PFSK-1 (cell line): Measurements from ENCODE around the gene ADGRF1.

Experiments
- FOXP2 ChIP-seq: optimal IDR thresholded peaks from 2 replicates; pipeline ENCODE3; 2011; ENCODE audit warnings: borderline replicate concordance, control low read depth, inconsistent platforms; ENCODE audit not compliant: insufficient read depth; ENCODE audit errors: extremely low read length, extremely low read depth
- POLR2AphosphoS5 ChIP-seq: IDR thresholded peaks from 2 replicates; pipeline ENCODE4 v1.6.1; 2012; ENCODE audit warnings: low read depth, mild to moderate bottlenecking, control low read depth, low read length, moderate library complexity
- REST ChIP-seq, 2 experiments: IDR thresholded peaks; 2 replicates each; pipeline versions ENCODE4 v1.6.1 to v1.8.0; 2011 to 2012; ENCODE audit warnings: low read depth in 2 of 2, low read length in 2 of 2, control low read depth in 1 of 2, inconsistent platforms in 1 of 2, mild to moderate bottlenecking in 1 of 2, moderate library complexity in 1 of 2; ENCODE audit not compliant: insufficient read depth in 1 of 2
- SIN3A ChIP-seq: IDR thresholded peaks from 2 replicates; pipeline ENCODE4 v1.6.1; 2012; ENCODE audit warnings: mild to moderate bottlenecking, low read length, moderate library complexity, borderline replicate concordance; ENCODE audit not compliant: insufficient read depth
- TAF1 ChIP-seq: IDR thresholded peaks from 2 replicates; pipeline ENCODE4 v1.6.1; 2012; ENCODE audit warnings: low read length, control low read depth, borderline replicate concordance; ENCODE audit not compliant: insufficient read depth

Gene ADGRF1

DNA sequence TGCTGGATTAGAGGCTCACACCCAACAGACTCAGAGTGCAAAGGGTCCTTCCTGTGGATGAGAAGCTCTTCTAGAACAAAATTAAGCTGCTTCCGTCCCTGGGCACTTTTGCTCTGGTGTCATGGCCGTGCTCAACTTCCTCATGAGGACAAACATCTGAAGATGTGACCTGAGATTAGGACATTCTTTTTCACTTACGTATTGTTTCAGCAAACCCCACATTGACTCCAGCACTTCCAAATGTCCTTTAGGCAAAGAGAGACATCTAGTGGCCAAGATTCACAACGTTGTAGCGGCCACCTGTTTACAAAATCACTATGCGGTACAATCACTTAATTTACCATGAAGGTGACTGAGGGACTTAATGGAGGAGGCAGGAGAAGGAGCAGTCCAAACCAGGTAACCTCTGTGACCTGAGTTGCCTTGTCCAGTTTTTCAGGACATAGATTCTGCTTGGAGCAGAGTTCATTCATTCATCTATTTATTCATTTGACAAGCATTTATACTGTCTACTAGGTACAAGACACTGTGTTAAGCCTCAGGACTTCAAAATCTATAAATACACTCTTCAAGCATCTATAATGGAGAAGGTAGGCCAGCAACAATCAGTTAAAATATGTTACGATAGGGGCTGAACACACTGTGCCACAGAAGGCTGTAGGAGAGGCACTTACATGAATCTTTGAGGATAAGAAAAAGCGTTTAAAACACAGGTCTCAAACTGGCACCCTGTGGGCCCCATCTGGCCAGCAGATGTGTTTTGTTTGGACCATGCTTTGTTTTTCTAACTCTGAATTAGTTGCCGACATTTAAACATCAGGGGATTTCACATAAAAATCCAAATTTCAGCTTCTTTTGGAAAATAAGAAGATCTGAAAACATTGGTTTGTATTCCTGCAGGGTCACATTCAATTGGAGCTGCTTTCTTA, 5.6 kb upstream of the ADGRF1 start:
- TF ChIP-seq TAF1 (no peak), POLR2AphosphoS5 (no peak), REST (IDR thresholded peaks at IDR 0.05; ENCODE audit: insufficient read depth in 1 of 2, low read depth in 2 of 2, low read length in 2 of 2) (no peak), FOXP2 (no peak), SIN3A (no peak)

- no peak for TF ChIP-seq TAF1
- no peak for TF ChIP-seq SIN3A
- no peak for TF ChIP-seq POLR2AphosphoS5
- TF ChIP-seq FOXP2 = no peak
- TF ChIP-seq REST (IDR thresholded peaks at IDR 0.05; ENCODE audit: insufficient read depth in 1 of 2, low read depth in 2 of 2, low read length in 2 of 2) = no peak
Observed at GRCh38 chr6:47047097-47047478, 5.0 kb upstream of the ADGRF1 start.

DNA sequence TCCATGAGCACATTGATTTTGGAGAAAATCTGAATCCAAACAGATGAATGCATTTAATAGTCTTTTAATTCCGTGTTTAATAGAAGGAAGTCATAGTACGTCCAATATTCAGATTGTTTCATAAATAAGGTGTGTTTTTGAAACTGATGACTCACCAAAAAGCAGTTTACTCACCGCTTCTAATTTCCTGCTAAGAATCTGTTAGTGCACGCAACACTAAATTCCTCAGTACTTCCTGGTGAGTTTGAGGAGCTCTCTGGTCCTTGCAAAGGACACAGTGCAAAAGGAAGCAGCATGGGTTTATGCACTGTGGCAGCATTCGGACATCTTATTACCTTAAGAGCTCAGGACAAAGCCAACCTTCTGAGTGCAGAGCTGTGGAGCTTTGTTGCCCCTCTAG, 2.3 kb upstream of the ADGRF1 start:
- no peak for TF ChIP-seq FOXP2
- no peak for TF ChIP-seq SIN3A
- TF ChIP-seq POLR2AphosphoS5 = no peak
- no peak for TF ChIP-seq TAF1
- no peak for TF ChIP-seq REST (IDR thresholded peaks at IDR 0.05; ENCODE audit: insufficient read depth in 1 of 2, low read depth in 2 of 2, low read length in 2 of 2)

DNA sequence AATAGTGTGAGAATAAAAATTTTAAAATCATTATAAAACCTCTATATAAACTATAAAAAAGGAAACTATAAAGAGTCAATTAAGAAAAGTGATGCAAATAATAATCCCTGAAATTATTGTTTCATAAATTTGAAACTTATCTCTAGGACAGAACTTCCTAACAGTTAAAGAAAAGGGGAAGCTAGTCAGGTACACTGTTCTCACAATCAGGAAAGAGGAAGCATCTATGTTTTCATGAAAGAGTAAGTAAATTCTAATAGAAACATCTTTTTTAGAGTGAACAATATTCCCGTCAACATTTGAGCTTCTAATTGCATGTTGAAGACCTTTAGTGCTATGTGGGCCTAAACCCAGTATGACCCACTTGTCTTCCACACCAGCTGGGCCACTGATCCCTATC, 1.2 kb upstream of the ADGRF1 start:
- TF ChIP-seq POLR2AphosphoS5 = no peak
- TF ChIP-seq SIN3A = no peak
- TF ChIP-seq REST (IDR thresholded peaks at IDR 0.05; ENCODE audit: insufficient read depth in 1 of 2, low read depth in 2 of 2, low read length in 2 of 2) = no peak
- no peak for TF ChIP-seq TAF1

- TF ChIP-seq POLR2AphosphoS5 (no peak), TAF1 (no peak), FOXP2 (no peak), SIN3A (no peak), REST (IDR thresholded peaks at IDR 0.05; ENCODE audit: insufficient read depth in 1 of 2, low read depth in 2 of 2, low read length in 2 of 2) (no peak)
Observed at GRCh38 chr6:47041741-47042140, 391 bp downstream of the ADGRF1 start.
